SK-N-SH treated with all-trans-retinoic acid at 6 μM for 48 hours (cell line): Measurements from ENCODE around the gene IQUB.
"Not testable (repeated sequence)": the region's sequence is repeated elsewhere in the genome, so short reads cannot be mapped to it uniquely, and the experiment has no call there.

Experiments used
- ATAC-seq: fragments of 200-7000 bp; cut with Tn5 transposase; 3 replicates; pipeline ENCODE4 v1.9.1; 2020; ENCODE audit warnings: mild to moderate bottlenecking, moderate library complexity
- ARNTL ChIP-seq: fragments of 450-650 bp; formaldehyde crosslinking; IDR thresholded peaks from 2 replicates; pipeline ENCODE4 v1.5.0; 2020; ENCODE audit warnings: low read depth, mild to moderate bottlenecking, moderate library complexity, borderline replicate concordance
- BACH2 ChIP-seq: fragments of 250-450 bp; sonication (Bioruptor Pico); IDR thresholded peaks from 2 replicates; pipeline ENCODE4 v1.9.0; 2021; ENCODE audit warnings: mild to moderate bottlenecking, borderline replicate concordance
- CSDC2 ChIP-seq: fragments of 250-450 bp; sonication (Bioruptor Pico); IDR thresholded peaks from 2 replicates; pipeline ENCODE4 v1.5.0; 2020; ENCODE audit warnings: mild to moderate bottlenecking, moderate library complexity
- GLIS3 ChIP-seq: fragments of 250-450 bp; sonication (Bioruptor Pico); IDR thresholded peaks from 2 replicates; pipeline ENCODE4 v1.5.0; 2020; ENCODE audit warnings: mild to moderate bottlenecking, moderate library complexity
- ISL1 ChIP-seq: fragments of 250-450 bp; sonication (Bioruptor Pico); IDR thresholded peaks from 2 replicates; pipeline ENCODE4 v2.1.2; 2022; ENCODE audit warnings: mild to moderate bottlenecking, moderate library complexity
- OSR1 ChIP-seq: fragments of 250-450 bp; sonication (Bioruptor Pico); IDR thresholded peaks from 2 replicates; pipeline ENCODE4 v1.8.0; 2022; ENCODE audit warnings: moderate library complexity, mild to moderate bottlenecking, inconsistent platforms
- PATZ1 ChIP-seq: fragments of 250-450 bp; sonication (Bioruptor Pico); IDR thresholded peaks from 2 replicates; pipeline ENCODE4 v1.8.0; 2020; ENCODE audit warnings: mild to moderate bottlenecking, moderate library complexity, borderline replicate concordance
- POU6F1 ChIP-seq: fragments of 250-450 bp; sonication (Bioruptor Pico); IDR thresholded peaks from 2 replicates; pipeline ENCODE4 v1.8.0; 2021; ENCODE audit warnings: low read depth, mild to moderate bottlenecking, moderate library complexity, borderline replicate concordance
- PPARA ChIP-seq: fragments of 250-450 bp; sonication (Bioruptor Pico); IDR thresholded peaks from 2 replicates; pipeline ENCODE4 v1.5.0; 2020; ENCODE audit warnings: mild to moderate bottlenecking, borderline replicate concordance
- RARB ChIP-seq: fragments of 250-450 bp; sonication (Bioruptor Pico); IDR thresholded peaks from 2 replicates; pipeline ENCODE4 v1.8.0; 2021; ENCODE audit warnings: mild to moderate bottlenecking, moderate library complexity
- SNAI2 ChIP-seq: fragments of 250-450 bp; sonication (Bioruptor Pico); IDR thresholded peaks from 2 replicates; pipeline ENCODE4 v1.5.0; 2020; ENCODE audit warnings: mild to moderate bottlenecking, moderate library complexity
- TCF4 ChIP-seq: fragments of 250-450 bp; sonication (Bioruptor Pico); IDR thresholded peaks from 2 replicates; pipeline ENCODE4 v1.8.0; 2021; ENCODE audit warnings: mild to moderate bottlenecking, moderate library complexity, borderline replicate concordance
- TOX ChIP-seq: fragments of 250-450 bp; sonication (Bioruptor Pico); IDR thresholded peaks from 2 replicates; pipeline ENCODE4 v1.8.0; 2021; ENCODE audit warnings: mild to moderate bottlenecking, moderate library complexity, borderline replicate concordance
- TSHZ2 ChIP-seq: fragments of 250-450 bp; sonication (Bioruptor Pico); IDR thresholded peaks from 2 replicates; pipeline ENCODE4 v1.5.0; 2020; ENCODE audit warnings: mild to moderate bottlenecking, moderate library complexity
- ZFP3 ChIP-seq: fragments of 250-450 bp; sonication (Bioruptor Pico); IDR thresholded peaks from 2 replicates; pipeline ENCODE4 v1.5.0; 2020; ENCODE audit warnings: mild to moderate bottlenecking, moderate library complexity
- ZFP30 ChIP-seq: fragments of 450-650 bp; formaldehyde crosslinking; IDR thresholded peaks from 2 replicates; pipeline ENCODE4 v1.5.0; 2022; ENCODE audit warnings: mild to moderate bottlenecking, moderate library complexity
- ZNF70 ChIP-seq: fragments of 450-650 bp; formaldehyde crosslinking; IDR thresholded peaks from 2 replicates; pipeline ENCODE4 v1.5.0; 2020; ENCODE audit warnings: mild to moderate bottlenecking, moderate library complexity
- ZNF8 ChIP-seq: fragments of 450-650 bp; formaldehyde crosslinking; IDR thresholded peaks from 2 replicates; pipeline ENCODE4 v1.5.0; 2020; ENCODE audit warnings: mild to moderate bottlenecking, moderate library complexity
- TF ChIP-seq, protein P1 (sequence below): fragments of 250-450 bp; sonication (Bioruptor Pico); IDR thresholded peaks from 2 replicates; pipeline ENCODE4 v1.5.1; 2020; ENCODE audit warnings: low read depth, mild to moderate bottlenecking, moderate library complexity

The IQUB gene

DNA sequence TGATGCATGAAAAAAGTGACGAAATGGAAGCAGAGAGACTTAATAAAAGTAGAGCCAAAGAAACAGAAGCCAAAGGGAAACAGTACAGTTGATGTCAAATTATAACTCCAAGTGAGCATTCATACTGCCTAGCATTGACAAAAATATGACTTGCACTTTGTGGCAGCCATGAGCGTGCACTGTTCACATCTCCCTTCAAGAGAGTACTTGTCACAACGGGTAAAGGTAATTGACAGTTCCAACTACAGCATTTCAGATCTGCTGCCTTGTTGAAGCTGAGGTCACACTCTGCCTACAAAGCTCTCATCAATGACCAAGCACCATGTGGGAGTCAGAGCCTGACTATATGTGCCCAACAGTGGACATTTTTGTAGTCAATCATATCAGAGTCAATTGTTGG, 54.3 kb downstream of the IQUB start:
- ATAC-seq = no peak

DNA sequence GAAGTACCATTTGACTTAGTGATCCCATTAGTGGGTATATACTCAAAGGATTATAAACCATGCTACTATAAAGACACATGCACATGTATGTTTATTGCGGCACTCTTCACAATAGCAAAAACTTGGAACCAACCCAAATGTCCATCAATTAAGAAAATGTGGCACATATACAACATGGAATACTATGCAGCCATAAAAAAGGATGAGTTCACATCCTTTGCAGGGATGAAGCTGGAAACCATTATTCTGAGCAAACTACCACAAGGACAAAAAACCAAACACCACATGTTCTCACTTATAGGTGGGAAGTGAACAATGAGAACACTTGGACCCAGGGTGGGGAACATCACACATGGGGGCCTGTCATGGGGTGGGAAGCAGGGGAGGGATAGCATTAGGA, 56.3 kb downstream of the IQUB start:
- not testable (repeated sequence) for ATAC-seq
- TF ChIP-seq ZNF8 (CRISPR knock-in tag) = peak; percentile 74; the same call in 1 of the 2 replicates

More for the DNA sequence above, 54.3 kb downstream of the IQUB start:
- no peak for TF ChIP-seq PPARA (CRISPR knock-in tag)
- TF ChIP-seq, protein P1, sequence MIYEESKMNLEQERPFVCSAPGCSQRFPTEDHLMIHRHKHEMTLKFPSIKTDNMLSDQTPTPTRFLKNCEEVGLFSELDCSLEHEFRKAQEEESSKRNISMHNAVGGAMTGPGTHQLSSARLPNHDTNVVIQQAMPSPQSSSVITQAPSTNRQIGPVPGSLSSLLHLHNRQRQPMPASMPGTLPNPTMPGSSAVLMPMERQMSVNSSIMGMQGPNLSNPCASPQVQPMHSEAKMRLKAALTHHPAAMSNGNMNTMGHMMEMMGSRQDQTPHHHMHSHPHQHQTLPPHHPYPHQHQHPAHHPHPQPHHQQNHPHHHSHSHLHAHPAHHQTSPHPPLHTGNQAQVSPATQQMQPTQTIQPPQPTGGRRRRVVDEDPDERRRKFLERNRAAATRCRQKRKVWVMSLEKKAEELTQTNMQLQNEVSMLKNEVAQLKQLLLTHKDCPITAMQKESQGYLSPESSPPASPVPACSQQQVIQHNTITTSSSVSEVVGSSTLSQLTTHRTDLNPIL (CRISPR knock-in tag) = no peak

- ATAC-seq = no peak
- TF ChIP-seq ZFP3 (CRISPR knock-in tag) (no peak), ISL1 (CRISPR knock-in tag) (0 out of 2 replicates have a peak, but pooled peaks have one; percentile 8)
These were observed 61.5 kb downstream of the IQUB start for GRCh38 chr7:123472750-123473445.

GRCh38 chr7:123472327-123472726, 62.1 kb downstream of the IQUB start:
- ATAC-seq = no peak

GRCh38 chr7:123468303-123468702, 66.1 kb downstream of the IQUB start:
- ATAC-seq = no peak
- TF ChIP-seq TSHZ2 (CRISPR knock-in tag) = no peak
- TF ChIP-seq PATZ1 (CRISPR knock-in tag) = no peak
- TF ChIP-seq CSDC2 (CRISPR knock-in tag) = no peak
- no peak for TF ChIP-seq ZFP30 (CRISPR knock-in tag)
- no peak for TF ChIP-seq ZNF8 (CRISPR knock-in tag)
- no peak for TF ChIP-seq ZNF70
- no peak for TF ChIP-seq ZFP3 (CRISPR knock-in tag)
- no peak for TF ChIP-seq BACH2
- TF ChIP-seq TCF4 (CRISPR knock-in tag) = no peak
- TF ChIP-seq ARNTL (CRISPR knock-in tag) = no peak
- no peak for TF ChIP-seq ISL1 (CRISPR knock-in tag)
- TF ChIP-seq, protein P1 (CRISPR knock-in tag) = no peak
- TF ChIP-seq OSR1 (CRISPR knock-in tag) = no peak
- TF ChIP-seq GLIS3 (CRISPR knock-in tag) = no peak
- TF ChIP-seq TOX (CRISPR knock-in tag) = no peak
- no peak for TF ChIP-seq SNAI2 (CRISPR knock-in tag)
- no peak for TF ChIP-seq POU6F1 (CRISPR knock-in tag)
- no peak for TF ChIP-seq PPARA (CRISPR knock-in tag)

More at GRCh38 chr7:123472327-123472726, 62.1 kb downstream of the IQUB start:
- TF ChIP-seq ZNF70 (no peak), RARB (CRISPR knock-in tag) (no peak)
